HEK293 (cell line): Measurements from ENCODE around the gene LAPTM4A.

ENCODE experiments used
- CTCF ChIA-PET: fragments of 350-600 bp; formaldehyde crosslinking; extraction: SDS; loops from one replicate; lab custom pipeline; 2021; ENCODE audit warnings: antibody characterized with exemption; lab: Yijun Ruan, JAX
- POLR2A ChIA-PET: fragments of 300-600 bp; formaldehyde crosslinking; extraction: SDS; loops from one replicate; lab custom pipeline; 2020; ENCODE audit warnings: antibody characterized with exemption, inconsistent platforms; lab: Yijun Ruan, JAX
- H3K27ac ChIP-seq: fragments of 200-500 bp; sonication (Bioruptor generic); 2 replicates; pipeline ENCODE4 v1.5.1; 2014; ENCODE audit warnings: low read depth, low read length, control low read depth, inconsistent platforms; ENCODE audit errors: extremely low read depth
- H3K36me3 ChIP-seq, 2 experiments: fragments of 200-500 bp in 1 of 2; sonication (Bioruptor generic) in 1 of 2; 1 replicate in 1 of 2; 2 replicates in 1 of 2; pipeline ENCODE4 v1.5.1; 2014 to 2017; ENCODE audit warnings: inconsistent platforms in 2 of 2, low read length in 2 of 2; ENCODE audit not compliant: control insufficient read depth in 2 of 2, insufficient read depth in 1 of 2
- H3K4me1 ChIP-seq: fragments of 200-500 bp; sonication (Bioruptor generic); 2 replicates; pipeline ENCODE4 v1.5.1; 2014; ENCODE audit warnings: mild to moderate bottlenecking, low read length, inconsistent platforms; ENCODE audit not compliant: control insufficient read depth, insufficient read depth
- H3K4me3 ChIP-seq: 2 replicates; pipeline ENCODE4 v1.5.1; 2011; ENCODE audit warnings: low read depth, mild to moderate bottlenecking, control low read depth, low read length, moderate library complexity
- H3K9me3 ChIP-seq: fragments of 200-500 bp; sonication (Bioruptor generic); 2 replicates; pipeline ENCODE4 v1.5.1; 2014; ENCODE audit warnings: low read depth, low read length, inconsistent platforms; ENCODE audit not compliant: control insufficient read depth, insufficient read depth
- BCL11A ChIP-seq: fragments of 450-650 bp; formaldehyde crosslinking; IDR thresholded peaks from 2 replicates; pipeline ENCODE4 v1.5.1; 2016; ENCODE audit warnings: low read depth, missing biosample characterization, missing genetic modification characterization
- HOXA7 ChIP-seq: sonication (generic); formaldehyde crosslinking; IDR thresholded peaks from 2 replicates; pipeline ENCODE4 v1.8.1; 2022; ENCODE audit warnings: missing genetic modification reagents, borderline replicate concordance
- SCRT1 ChIP-seq: fragments of 450-650 bp; formaldehyde crosslinking; IDR thresholded peaks from 2 replicates; pipeline ENCODE4 v1.5.1; 2016; ENCODE audit warnings: missing biosample characterization, missing genetic modification characterization, borderline replicate concordance
- TCF7L2 ChIP-seq: IDR thresholded peaks from 2 replicates; pipeline ENCODE4 v1.6.1; 2011; ENCODE audit warnings: low read depth, mild to moderate bottlenecking, inconsistent platforms, low read length, moderate library complexity, borderline replicate concordance
- ZBTB17 ChIP-seq: fragments of 450-650 bp; formaldehyde crosslinking; IDR thresholded peaks from 2 replicates; pipeline ENCODE4 v1.5.1; 2016; ENCODE audit warnings: missing biosample characterization, missing genetic modification characterization
- ZBTB21 ChIP-seq: fragments of 450-650 bp; formaldehyde crosslinking; IDR thresholded peaks from 2 replicates; pipeline ENCODE4 v1.5.1; 2017; ENCODE audit warnings: missing biosample characterization, missing genetic modification characterization
- ZFP3 ChIP-seq: fragments of 450-650 bp; formaldehyde crosslinking; IDR thresholded peaks from 2 replicates; pipeline ENCODE4 v1.5.1; 2016; ENCODE audit warnings: low read depth, missing biosample characterization, missing genetic modification characterization
- ZFP41 ChIP-seq: fragments of 450-650 bp; formaldehyde crosslinking; IDR thresholded peaks from 2 replicates; pipeline ENCODE4 v1.5.1; 2016; ENCODE audit warnings: missing biosample characterization, missing genetic modification characterization, borderline replicate concordance
- ZNF112 ChIP-seq: fragments of 450-650 bp; formaldehyde crosslinking; IDR thresholded peaks from 2 replicates; pipeline ENCODE4 v1.5.0; 2017; ENCODE audit warnings: missing biosample characterization, missing genetic modification characterization
- ZNF155 ChIP-seq: fragments of 450-650 bp; formaldehyde crosslinking; IDR thresholded peaks from 2 replicates; pipeline ENCODE4 v1.5.1; 2016; ENCODE audit warnings: missing biosample characterization, missing genetic modification characterization
- ZNF174 ChIP-seq: fragments of 450-650 bp; formaldehyde crosslinking; IDR thresholded peaks from 2 replicates; pipeline ENCODE4 v1.5.0; 2017; ENCODE audit warnings: missing biosample characterization, mild to moderate bottlenecking, missing genetic modification characterization
- ZNF175 ChIP-seq: fragments of 450-650 bp; formaldehyde crosslinking; IDR thresholded peaks from 2 replicates; pipeline ENCODE4 v1.5.1; 2016; ENCODE audit warnings: missing biosample characterization, missing genetic modification characterization
- ZNF184 ChIP-seq: fragments of 450-650 bp; IDR thresholded peaks from 2 replicates; pipeline ENCODE4 v1.5.1; 2018; ENCODE audit warnings: missing biosample characterization, mild to moderate bottlenecking, missing genetic modification characterization
- ZNF19 ChIP-seq: fragments of 450-650 bp; formaldehyde crosslinking; IDR thresholded peaks from 2 replicates; pipeline ENCODE4; 2016; ENCODE audit warnings: missing biosample characterization, missing genetic modification characterization, low read depth
- ZNF248 ChIP-seq: fragments of 450-650 bp; formaldehyde crosslinking; IDR thresholded peaks from 2 replicates; pipeline ENCODE4 v1.5.1; 2017; ENCODE audit warnings: missing biosample characterization, missing genetic modification characterization
- ZNF335 ChIP-seq: fragments of 450-650 bp; formaldehyde crosslinking; conservative IDR thresholded peaks from 2 replicates; pipeline ENCODE4 v1.5.1; 2016; ENCODE audit warnings: missing biosample characterization, missing genetic modification characterization
- ZNF350 ChIP-seq: fragments of 450-650 bp; formaldehyde crosslinking; IDR thresholded peaks from 2 replicates; pipeline ENCODE4 v1.5.0; 2017; ENCODE audit warnings: missing biosample characterization, mild to moderate bottlenecking, missing genetic modification characterization
- ZNF596 ChIP-seq: fragments of 450-650 bp; IDR thresholded peaks from 2 replicates; pipeline ENCODE4 v1.5.0; 2018; ENCODE audit warnings: missing biosample characterization, mild to moderate bottlenecking, missing genetic modification characterization, moderate library complexity
- ZNF629 ChIP-seq: fragments of 450-650 bp; formaldehyde crosslinking; IDR thresholded peaks from 2 replicates; pipeline ENCODE4 v1.5.1; 2017; ENCODE audit warnings: missing biosample characterization, missing genetic modification characterization
- ZNF660 ChIP-seq: fragments of 450-650 bp; IDR thresholded peaks from 2 replicates; pipeline ENCODE4 v1.5.1; 2018; ENCODE audit warnings: missing biosample characterization, mild to moderate bottlenecking, missing genetic modification characterization
- ZNF792 ChIP-seq: fragments of 450-650 bp; formaldehyde crosslinking; IDR thresholded peaks from 2 replicates; pipeline ENCODE4 v1.5.1; 2016; ENCODE audit warnings: missing biosample characterization, missing genetic modification characterization
- ZXDB ChIP-seq: fragments of 450-650 bp; formaldehyde crosslinking; IDR thresholded peaks from 2 replicates; pipeline ENCODE4 v1.5.1; 2016; ENCODE audit warnings: missing biosample characterization, missing genetic modification characterization
- TF ChIP-seq, protein P1 (sequence below): fragments of 450-650 bp; formaldehyde crosslinking; IDR thresholded peaks from 2 replicates; pipeline ENCODE4 v1.5.0; 2017; ENCODE audit warnings: missing biosample characterization, missing genetic modification characterization, borderline replicate concordance
- TF ChIP-seq, protein P2 (sequence below): fragments of 450-650 bp; formaldehyde crosslinking; IDR thresholded peaks from 2 replicates; pipeline ENCODE4 v1.5.1; 2016; ENCODE audit warnings: missing biosample characterization, missing genetic modification characterization
- TF ChIP-seq, protein P3 (sequence below): fragments of 450-650 bp; formaldehyde crosslinking; IDR thresholded peaks from 2 replicates; pipeline ENCODE4 v1.5.1; 2016; ENCODE audit warnings: missing biosample characterization, missing genetic modification characterization

LAPTM4A gene

GRCh38 chr2:20069756-20070155 lies 18.3 kb upstream of the LAPTM4A start:
- Histone ChIP-seq H3K4me3 (no peak overlapping the region), H3K9me3 (no peaks in the 10 kb centered on the region), H3K36me3 (no peaks in the 10 kb centered on the region), H3K27ac (no peak overlapping the region), H3K4me1 (peaks cover 3% of the 10 kb centered on the region)
- POLR2A ChIA-PET: no interaction called here
- no peak for TF ChIP-seq ZNF350 (tag by site-specific recombination)
- CTCF ChIA-PET: interaction anchor here (0.6 to 0.8 kb wide), 2 partner anchors 54 to 66 kb away, joined by 3 read pairs; no protein-coding TSS in a partner anchor

- ChIA-PET POLR2A (no interaction called here), CTCF (interaction anchor here (0.8 to 1.7 kb wide), 2 partner anchors 10 to 28 kb away, joined by 5 read pairs; no protein-coding TSS in a partner anchor)
- Histone ChIP-seq H3K4me1 (peaks cover 3% of the 10 kb centered on the region), H3K9me3 (no peaks in the 10 kb centered on the region), H3K27ac (no peak overlapping the region), H3K4me3 (no peak overlapping the region), H3K36me3 (no peaks in the 10 kb centered on the region)
- TF ChIP-seq TCF7L2 (no peak), ZFP41 (tag by site-specific recombination) (no peak), ZBTB21 (no peak), ZNF596 (tag by site-specific recombination) (no peak), ZNF335 (tag by site-specific recombination) (no peak), ZNF792 (tag by site-specific recombination) (no peak), ZNF19 (tag by site-specific recombination) (no peak), ZXDB (tag by site-specific recombination) (no peak), ZNF155 (tag by site-specific recombination) (no peak), BCL11A (tag by site-specific recombination) (no peak), ZFP3 (tag by site-specific recombination) (no peak), HOXA7 (no peak), SCRT1 (tag by site-specific recombination) (no peak)
- TF ChIP-seq, protein P1, sequence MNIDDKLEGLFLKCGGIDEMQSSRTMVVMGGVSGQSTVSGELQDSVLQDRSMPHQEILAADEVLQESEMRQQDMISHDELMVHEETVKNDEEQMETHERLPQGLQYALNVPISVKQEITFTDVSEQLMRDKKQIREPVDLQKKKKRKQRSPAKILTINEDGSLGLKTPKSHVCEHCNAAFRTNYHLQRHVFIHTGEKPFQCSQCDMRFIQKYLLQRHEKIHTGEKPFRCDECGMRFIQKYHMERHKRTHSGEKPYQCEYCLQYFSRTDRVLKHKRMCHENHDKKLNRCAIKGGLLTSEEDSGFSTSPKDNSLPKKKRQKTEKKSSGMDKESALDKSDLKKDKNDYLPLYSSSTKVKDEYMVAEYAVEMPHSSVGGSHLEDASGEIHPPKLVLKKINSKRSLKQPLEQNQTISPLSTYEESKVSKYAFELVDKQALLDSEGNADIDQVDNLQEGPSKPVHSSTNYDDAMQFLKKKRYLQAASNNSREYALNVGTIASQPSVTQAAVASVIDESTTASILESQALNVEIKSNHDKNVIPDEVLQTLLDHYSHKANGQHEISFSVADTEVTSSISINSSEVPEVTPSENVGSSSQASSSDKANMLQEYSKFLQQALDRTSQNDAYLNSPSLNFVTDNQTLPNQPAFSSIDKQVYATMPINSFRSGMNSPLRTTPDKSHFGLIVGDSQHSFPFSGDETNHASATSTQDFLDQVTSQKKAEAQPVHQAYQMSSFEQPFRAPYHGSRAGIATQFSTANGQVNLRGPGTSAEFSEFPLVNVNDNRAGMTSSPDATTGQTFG (tag by site-specific recombination): no peak
Measured at GRCh38 chr2:20067992-20068584, 16.7 kb upstream of the LAPTM4A start.

GRCh38 chr2:20065885-20066602 lies 14.6 kb upstream of the LAPTM4A start:
- ChIA-PET CTCF (interaction anchor here (0.7 kb wide), 1 partner anchor 25 kb away, joined by 3 read pairs; no protein-coding TSS in a partner anchor), POLR2A (interaction anchor here (1.3 kb wide), 1 partner anchor 15 kb away, joined by 8 read pairs; the partner anchor contains the start of gene LAPTM4A)
- Histone ChIP-seq H3K4me1 (peaks cover 3% of the 10 kb centered on the region), H3K4me3 (no peak overlapping the region), H3K9me3 (no peaks in the 10 kb centered on the region), H3K36me3 (no peaks in the 10 kb centered on the region), H3K27ac (no peak overlapping the region)
- TF ChIP-seq ZNF629: 0 out of 2 replicates have a peak, but pooled peaks have one; percentile 11
- no peak for TF ChIP-seq ZNF175 (tag by site-specific recombination)
- TF ChIP-seq ZNF660: peak; percentile 92
- 0 out of 2 replicates have a peak, but pooled peaks have one; percentile 40 for TF ChIP-seq ZNF248
- TF ChIP-seq, protein P2, sequence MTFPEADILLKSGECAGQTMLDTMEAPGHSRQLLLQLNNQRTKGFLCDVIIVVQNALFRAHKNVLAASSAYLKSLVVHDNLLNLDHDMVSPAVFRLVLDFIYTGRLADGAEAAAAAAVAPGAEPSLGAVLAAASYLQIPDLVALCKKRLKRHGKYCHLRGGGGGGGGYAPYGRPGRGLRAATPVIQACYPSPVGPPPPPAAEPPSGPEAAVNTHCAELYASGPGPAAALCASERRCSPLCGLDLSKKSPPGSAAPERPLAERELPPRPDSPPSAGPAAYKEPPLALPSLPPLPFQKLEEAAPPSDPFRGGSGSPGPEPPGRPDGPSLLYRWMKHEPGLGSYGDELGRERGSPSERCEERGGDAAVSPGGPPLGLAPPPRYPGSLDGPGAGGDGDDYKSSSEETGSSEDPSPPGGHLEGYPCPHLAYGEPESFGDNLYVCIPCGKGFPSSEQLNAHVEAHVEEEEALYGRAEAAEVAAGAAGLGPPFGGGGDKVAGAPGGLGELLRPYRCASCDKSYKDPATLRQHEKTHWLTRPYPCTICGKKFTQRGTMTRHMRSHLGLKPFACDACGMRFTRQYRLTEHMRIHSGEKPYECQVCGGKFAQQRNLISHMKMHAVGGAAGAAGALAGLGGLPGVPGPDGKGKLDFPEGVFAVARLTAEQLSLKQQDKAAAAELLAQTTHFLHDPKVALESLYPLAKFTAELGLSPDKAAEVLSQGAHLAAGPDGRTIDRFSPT: peak; percentile 21; the same call in 1 of the 2 replicates
- TF ChIP-seq ZNF174 (tag by site-specific recombination): 0 out of 2 replicates have a peak, but pooled peaks have one; percentile 51
- TF ChIP-seq ZNF112: peak; percentile 81
- TF ChIP-seq, protein P3, sequence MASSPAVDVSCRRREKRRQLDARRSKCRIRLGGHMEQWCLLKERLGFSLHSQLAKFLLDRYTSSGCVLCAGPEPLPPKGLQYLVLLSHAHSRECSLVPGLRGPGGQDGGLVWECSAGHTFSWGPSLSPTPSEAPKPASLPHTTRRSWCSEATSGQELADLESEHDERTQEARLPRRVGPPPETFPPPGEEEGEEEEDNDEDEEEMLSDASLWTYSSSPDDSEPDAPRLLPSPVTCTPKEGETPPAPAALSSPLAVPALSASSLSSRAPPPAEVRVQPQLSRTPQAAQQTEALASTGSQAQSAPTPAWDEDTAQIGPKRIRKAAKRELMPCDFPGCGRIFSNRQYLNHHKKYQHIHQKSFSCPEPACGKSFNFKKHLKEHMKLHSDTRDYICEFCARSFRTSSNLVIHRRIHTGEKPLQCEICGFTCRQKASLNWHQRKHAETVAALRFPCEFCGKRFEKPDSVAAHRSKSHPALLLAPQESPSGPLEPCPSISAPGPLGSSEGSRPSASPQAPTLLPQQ (tag by site-specific recombination): 0 out of 2 replicates have a peak, but pooled peaks have one; percentile 35
- TF ChIP-seq ZNF184 (tag by site-specific recombination): peak; percentile 83; the same call in 1 of the 2 replicates
- peak; percentile 77 for TF ChIP-seq ZBTB17 (tag by site-specific recombination)
